ENCODE measurements around the gene HDGF.

HDGF gene

GRCh38 chr1:156728599-156729462 is 22.6 kb downstream of the HDGF start, which contains the start of gene ISG20L2:
Gene ISG20L2, minus strand, starts transcription at chr1:156728766. Its CDS starts 1,114 bp downstream, at chr1:156727652.
- peak; percentile 95 for DNase-seq (ENCODE audit: low read depth)

GRCh38 chr1:156727926-156728598 is 23.4 kb downstream of the HDGF start, which contains the start of gene METTL25B:
Gene METTL25B, plus strand, starts transcription at chr1:156728469. Its CDS starts 636 bp downstream, at chr1:156729105.
- no peak for DNase-seq (ENCODE audit: low read depth)
- no peak for TF ChIP-seq CTCF (IDR thresholded peaks at IDR 0.05; ENCODE audit: control insufficient read depth, extremely low read depth, insufficient read depth)
- peak within 1 kb of the TSS; percentile 100 for H3K4me3 ChIP-seq (ENCODE audit: low read depth, low read length)

More at GRCh38 chr1:156728599-156729462, 22.6 kb downstream of the HDGF start, which contains the start of gene ISG20L2:
- peak within 1 kb of the TSS; percentile 100 for H3K4me3 ChIP-seq (ENCODE audit: low read depth, low read length)
- no peak for TF ChIP-seq CTCF (IDR thresholded peaks at IDR 0.05; ENCODE audit: control insufficient read depth, extremely low read depth, insufficient read depth)

DNA sequence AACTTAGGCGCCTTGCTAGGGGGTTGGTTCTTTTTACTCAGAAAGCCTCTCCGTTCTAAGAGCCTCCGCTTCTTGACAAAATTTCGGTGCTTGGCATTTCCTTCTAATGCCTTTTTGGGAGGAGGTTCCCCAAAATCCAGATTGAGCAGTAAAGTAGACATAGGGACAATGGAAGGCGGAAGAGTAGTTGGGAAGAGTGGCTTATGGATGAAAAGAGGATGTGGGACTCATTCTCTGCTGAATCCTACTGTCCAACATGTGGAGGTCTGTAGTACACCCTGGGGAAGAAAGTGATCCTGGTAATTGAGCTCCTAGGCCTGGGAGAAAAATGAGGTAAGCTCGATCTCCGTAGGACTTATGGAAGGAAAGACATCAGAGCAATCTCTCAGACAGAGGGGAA is 24.0 kb downstream of the HDGF start:
- no peak for TF ChIP-seq CTCF (IDR thresholded peaks at IDR 0.05; ENCODE audit: control insufficient read depth, extremely low read depth, insufficient read depth)
- peak overlapping the region; percentile 100 for H3K4me3 ChIP-seq (ENCODE audit: low read depth, low read length)
- DNase-seq (ENCODE audit: low read depth), result no peak

- DNase-seq (ENCODE audit: low read depth), result no peak
- peak; percentile 72 for TF ChIP-seq CTCF (IDR thresholded peaks at IDR 0.05; ENCODE audit: control insufficient read depth, extremely low read depth, insufficient read depth)
Measured at GRCh38 chr1:156726549-156727226, 24.8 kb downstream of the HDGF start.

GRCh38 chr1:156725683-156726280 is 25.7 kb downstream of the HDGF start:
- no peak for DNase-seq (ENCODE audit: low read depth)
- H3K4me3 ChIP-seq (ENCODE audit: low read depth, low read length), result peak overlapping the region; percentile 100
- peak; percentile 96 for TF ChIP-seq CTCF (IDR thresholded peaks at IDR 0.05; ENCODE audit: control insufficient read depth, extremely low read depth, insufficient read depth)

More at GRCh38 chr1:156726549-156727226, 24.8 kb downstream of the HDGF start:
- peak overlapping the region; percentile 100 for H3K4me3 ChIP-seq (ENCODE audit: low read depth, low read length)

- TF ChIP-seq CTCF (IDR thresholded peaks at IDR 0.05; ENCODE audit: control insufficient read depth, extremely low read depth, insufficient read depth), result no peak
- no peak for DNase-seq (ENCODE audit: low read depth)
- no peak overlapping the region for H3K4me3 ChIP-seq (ENCODE audit: low read depth, low read length)
Measured at GRCh38 chr1:156721535-156721934, 29.9 kb downstream of the HDGF start.
